ENCODE data around the gene RTRAF. TPM values are rescaled to one million over a fixed set of nuclear protein-coding genes. Genes with fewer than 3 reads are reported as not detected.

Gene RTRAF
- total RNA-seq, 1 experiment from 2014 or later = 190 TPM

DNA sequence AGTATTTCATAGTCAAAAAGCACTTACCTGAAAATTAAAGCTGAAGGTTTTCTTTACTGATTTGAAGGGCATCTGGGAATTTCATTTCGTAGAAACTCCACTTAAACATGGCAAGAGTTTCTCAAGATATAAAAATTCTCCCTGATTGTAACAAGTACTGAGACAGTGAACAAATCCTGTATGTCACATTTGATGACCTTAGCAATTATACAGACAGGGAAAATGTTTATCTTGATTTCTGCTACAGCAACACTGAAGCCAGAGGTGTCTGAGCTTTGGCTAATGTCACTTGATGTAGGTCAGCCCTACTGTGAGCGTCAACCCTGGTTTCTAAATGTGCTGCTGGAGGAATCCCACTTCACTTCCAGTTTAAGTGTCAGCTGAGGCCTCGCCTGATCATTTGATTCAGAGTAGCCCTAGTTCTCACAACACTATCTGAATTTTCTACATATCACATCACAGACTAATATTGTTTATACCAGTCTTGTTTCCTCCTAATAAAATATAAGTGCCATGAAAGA is 20.9 kb downstream of the RTRAF start:
- Histone ChIP-seq H3K4me1 (ENCODE audit: control insufficient read depth in 1 of 2, insufficient read depth in 2 of 2, low read length in 2 of 2) (no peaks in the 10 kb centered on the region), H3K4me2 (ENCODE audit: low read length) (no peak overlapping the region), H2AFZ (ENCODE audit: low read depth, low read length, poor library complexity, severe bottlenecking) (no peak overlapping the region), H3K27ac (ENCODE audit: low read depth, low read length) (no peak overlapping the region), H3K79me2 (ENCODE audit: insufficient read depth, low read length) (no peaks in the 10 kb centered on the region; the same call in 1 of the 2 replicates), H3K9me3 (ENCODE audit: control insufficient read depth in 1 of 2, insufficient read depth in 1 of 2, low read depth in 1 of 2, low read length in 2 of 2) (no peaks in the 10 kb centered on the region), H3K9ac (ENCODE audit: low read length) (no peak overlapping the region), H3K36me3 (ENCODE audit: control insufficient read depth in 1 of 2, insufficient read depth in 2 of 2, low read length in 2 of 2) (peaks cover 26 to 46% of the 10 kb centered on the region in 2 experiments; a peak in 3 of 4 replicates), H4K20me1 (ENCODE audit: insufficient read depth) (no peaks in the 10 kb centered on the region), H3K4me3 (replicated peaks in 1 of 2; ENCODE audit: low read depth in 1 of 2, low read length in 2 of 2) (no peak overlapping the region), H3K27me3 (ENCODE audit: insufficient read depth, low read length) (no peaks in the 10 kb centered on the region), H3K9me2 (ENCODE audit: insufficient read depth) (no peaks in the 10 kb centered on the region)
- no peak for DNase-seq (ENCODE audit: low read depth, low spot score)
- ChIA-PET RAD21 (ENCODE audit: low non-redundant PET in 1 of 2, low total read pairs in 2 of 2, uncharacterized antibody in 2 of 2, unreplicated experiment in 2 of 2) (no interaction called here), CTCF (no interaction called here), POLR2A (no interaction called here)
- TF ChIP-seq, protein P1, sequence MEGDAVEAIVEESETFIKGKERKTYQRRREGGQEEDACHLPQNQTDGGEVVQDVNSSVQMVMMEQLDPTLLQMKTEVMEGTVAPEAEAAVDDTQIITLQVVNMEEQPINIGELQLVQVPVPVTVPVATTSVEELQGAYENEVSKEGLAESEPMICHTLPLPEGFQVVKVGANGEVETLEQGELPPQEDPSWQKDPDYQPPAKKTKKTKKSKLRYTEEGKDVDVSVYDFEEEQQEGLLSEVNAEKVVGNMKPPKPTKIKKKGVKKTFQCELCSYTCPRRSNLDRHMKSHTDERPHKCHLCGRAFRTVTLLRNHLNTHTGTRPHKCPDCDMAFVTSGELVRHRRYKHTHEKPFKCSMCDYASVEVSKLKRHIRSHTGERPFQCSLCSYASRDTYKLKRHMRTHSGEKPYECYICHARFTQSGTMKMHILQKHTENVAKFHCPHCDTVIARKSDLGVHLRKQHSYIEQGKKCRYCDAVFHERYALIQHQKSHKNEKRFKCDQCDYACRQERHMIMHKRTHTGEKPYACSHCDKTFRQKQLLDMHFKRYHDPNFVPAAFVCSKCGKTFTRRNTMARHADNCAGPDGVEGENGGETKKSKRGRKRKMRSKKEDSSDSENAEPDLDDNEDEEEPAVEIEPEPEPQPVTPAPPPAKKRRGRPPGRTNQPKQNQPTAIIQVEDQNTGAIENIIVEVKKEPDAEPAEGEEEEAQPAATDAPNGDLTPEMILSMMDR (IDR thresholded peaks at IDR 0.05 in 2 of 3, conservative IDR thresholded peaks at IDR 0.05 in 1 of 3; ENCODE audit: borderline replicate concordance in 1 of 3, insufficient read depth in 1 of 3, low read depth in 2 of 3, low read length in 2 of 3) = no peak
- TF ChIP-seq, protein P2, sequence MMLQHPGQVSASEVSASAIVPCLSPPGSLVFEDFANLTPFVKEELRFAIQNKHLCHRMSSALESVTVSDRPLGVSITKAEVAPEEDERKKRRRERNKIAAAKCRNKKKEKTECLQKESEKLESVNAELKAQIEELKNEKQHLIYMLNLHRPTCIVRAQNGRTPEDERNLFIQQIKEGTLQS (IDR thresholded peaks at IDR 0.05) = no peak
- TF ChIP-seq EZH2 (IDR thresholded peaks at IDR 0.05) = no peak
- TF ChIP-seq ZNF274 (IDR thresholded peaks at IDR 0.05; ENCODE audit: low read depth, low read length) = no peak
- no peak for TF ChIP-seq YY1 (IDR thresholded peaks at IDR 0.05; ENCODE audit: extremely low read depth, insufficient replicate concordance, low read depth, low read length)
- TF ChIP-seq EZH2phosphoT487 (IDR thresholded peaks at IDR 0.05; ENCODE audit: borderline replicate concordance) = no peak
- no peak for TF ChIP-seq SIN3A (IDR thresholded peaks at IDR 0.05; ENCODE audit: low read depth)
- ATAC-seq = no peak
- BruUV-seq (replicated peaks) = no TSS peak
- intact Hi-C loops (cut with micrococcal nuclease) = no loop called here

All from HCT116 (cell line).